Activated CD8-positive, alpha-beta T cell treated with anti-CD3 and anti-CD28 coated beads for 36 hours (primary cell): ENCODE measurements around the gene PMS1. TPM values are rescaled to one million over a fixed set of nuclear protein-coding genes. Genes with fewer than 3 reads are reported as not detected.

Source experiments
- ATAC-seq: fragments of 200-7000 bp; cut with Tn5 transposase; one replicate; pipeline ENCODE4 v1.10.0; 2021; ENCODE audit warnings: mild to moderate bottlenecking, moderate library complexity
- CTCF ChIA-PET: fragments of 350-600 bp; sonication (Branson Sonifier 250); formaldehyde crosslinking; loops from one replicate; lab custom pipeline; 2021; ENCODE audit warnings: antibody characterized with exemption; lab: Charles Lee
- POLR2A ChIA-PET: fragments of 350-600 bp; sonication (Branson Sonifier 250); formaldehyde crosslinking; loops from one replicate; lab custom pipeline; 2021; ENCODE audit warnings: antibody characterized with exemption; lab: Charles Lee
- DNase-seq: peaks from one replicate; pipeline ENCODE4 v3.0.0-alpha.2; 2020
- H3K27ac Mint-ChIP-seq: one replicate; pipeline ENCODE4 v1.8.0; 2021; ENCODE audit warnings: mild to moderate bottlenecking, mixed read lengths
- H3K27me3 Mint-ChIP-seq: one replicate; pipeline ENCODE4 v1.8.0; 2021; ENCODE audit warnings: mixed read lengths
- H3K36me3 Mint-ChIP-seq: one replicate; pipeline ENCODE4 v1.8.0; 2021; ENCODE audit warnings: low read depth, mixed read lengths
- H3K4me1 Mint-ChIP-seq: one replicate; pipeline ENCODE4 v1.8.0; 2021; ENCODE audit warnings: low read depth, mixed read lengths
- H3K4me3 Mint-ChIP-seq: one replicate; pipeline ENCODE4 v1.8.0; 2021; ENCODE audit warnings: mild to moderate bottlenecking, moderate library complexity, mixed read lengths
- H3K9me3 Mint-ChIP-seq: one replicate; pipeline ENCODE4 v1.8.0; 2021; ENCODE audit warnings: mixed read lengths
- intact Hi-C: fragments of 100-400 bp; cut with micrococcal nuclease; formaldehyde crosslinking; loops from one replicate; pipeline ENCODE4 v1.10.0; 2022
- total RNA-seq, 2 experiments: library from RNA; stranded (reverse); gene quantifications; one replicate each; pipeline ENCODE4 v1.2.3, GENCODE V29; 2021
- TF ChIP-seq, protein P1 (sequence below): fragments of 200-600 bp; IDR thresholded peaks from one replicate; pipeline ENCODE4 v1.8.0; 2022; ENCODE audit warnings: antibody characterized with exemption, mild to moderate bottlenecking

The PMS1 gene
- total RNA-seq, 2 experiments from 2014 or later = 44.3 to 58.5 TPM

GRCh38 chr2:189835855-189836558 is 51.8 kb downstream of the PMS1 start:
- no peak for DNase-seq
- POLR2A ChIA-PET = no interaction called here
- Mint-ChIP-seq H3K36me3 (peaks cover 32% of the 10 kb centered on the region), H3K4me1 (peaks cover 16% of the 10 kb centered on the region), H3K4me3 (no peak overlapping the region), H3K9me3 (no peaks in the 10 kb centered on the region), H3K27me3 (no peaks in the 10 kb centered on the region), H3K27ac (no peak overlapping the region)
- no peak for ATAC-seq
- TF ChIP-seq, protein P1, sequence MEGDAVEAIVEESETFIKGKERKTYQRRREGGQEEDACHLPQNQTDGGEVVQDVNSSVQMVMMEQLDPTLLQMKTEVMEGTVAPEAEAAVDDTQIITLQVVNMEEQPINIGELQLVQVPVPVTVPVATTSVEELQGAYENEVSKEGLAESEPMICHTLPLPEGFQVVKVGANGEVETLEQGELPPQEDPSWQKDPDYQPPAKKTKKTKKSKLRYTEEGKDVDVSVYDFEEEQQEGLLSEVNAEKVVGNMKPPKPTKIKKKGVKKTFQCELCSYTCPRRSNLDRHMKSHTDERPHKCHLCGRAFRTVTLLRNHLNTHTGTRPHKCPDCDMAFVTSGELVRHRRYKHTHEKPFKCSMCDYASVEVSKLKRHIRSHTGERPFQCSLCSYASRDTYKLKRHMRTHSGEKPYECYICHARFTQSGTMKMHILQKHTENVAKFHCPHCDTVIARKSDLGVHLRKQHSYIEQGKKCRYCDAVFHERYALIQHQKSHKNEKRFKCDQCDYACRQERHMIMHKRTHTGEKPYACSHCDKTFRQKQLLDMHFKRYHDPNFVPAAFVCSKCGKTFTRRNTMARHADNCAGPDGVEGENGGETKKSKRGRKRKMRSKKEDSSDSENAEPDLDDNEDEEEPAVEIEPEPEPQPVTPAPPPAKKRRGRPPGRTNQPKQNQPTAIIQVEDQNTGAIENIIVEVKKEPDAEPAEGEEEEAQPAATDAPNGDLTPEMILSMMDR = no peak
- CTCF ChIA-PET = interaction anchor here (0.7 to 1.2 kb wide), 2 partner anchors 20 to 21 kb away, joined by 3 to 4 read pairs; no protein-coding TSS in a partner anchor
- intact Hi-C loops = no loop called here

- ATAC-seq = no peak
- Mint-ChIP-seq H3K4me3 (no peak overlapping the region), H3K9me3 (no peaks in the 10 kb centered on the region), H3K4me1 (peaks cover 16% of the 10 kb centered on the region), H3K36me3 (peaks cover 34% of the 10 kb centered on the region), H3K27ac (no peak overlapping the region), H3K27me3 (no peaks in the 10 kb centered on the region)
- intact Hi-C loops = no loop called here
- CTCF ChIA-PET = interaction anchor here (1.2 to 1.7 kb wide), 2 partner anchors 8 to 21 kb away, joined by 4 read pairs; no protein-coding TSS in a partner anchor
- POLR2A ChIA-PET = no interaction called here
- DNase-seq = no peak
- TF ChIP-seq, protein P1 = no peak
These were observed 52.4 kb downstream of the PMS1 start for GRCh38 chr2:189836644-189837043.

DNA sequence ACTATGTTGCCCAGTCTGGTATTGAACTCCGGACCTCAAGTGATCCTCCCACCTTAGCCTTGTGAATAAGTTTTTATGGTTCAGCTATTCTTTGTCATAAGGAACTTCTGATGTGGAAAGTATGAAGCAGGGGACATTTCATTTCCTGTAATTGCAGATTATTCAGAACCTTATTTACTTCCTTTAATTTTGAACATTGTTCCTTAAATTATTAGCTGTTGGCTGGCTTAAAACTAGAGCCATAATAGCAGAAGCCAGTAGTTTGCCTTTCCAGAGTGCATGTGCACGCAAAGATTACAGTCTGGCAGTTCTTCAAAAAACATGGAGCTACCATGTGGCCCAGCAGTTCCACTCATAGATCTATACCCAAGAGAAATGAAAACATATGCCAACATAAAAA is 53.1 kb downstream of the PMS1 start:
- TF ChIP-seq, protein P1 = no peak
- ATAC-seq (no peak), DNase-seq (no peak)
- Mint-ChIP-seq H3K4me3 (no peak overlapping the region), H3K4me1 (peaks cover 16% of the 10 kb centered on the region), H3K36me3 (peaks cover 37% of the 10 kb centered on the region), H3K27me3 (no peaks in the 10 kb centered on the region), H3K27ac (no peak overlapping the region), H3K9me3 (no peaks in the 10 kb centered on the region)
- CTCF ChIA-PET = interaction anchor here (1.2 to 1.7 kb wide), 2 partner anchors 9 to 22 kb away, joined by 4 read pairs; no protein-coding TSS in a partner anchor
- intact Hi-C loops = no loop called here
- POLR2A ChIA-PET = no interaction called here

- H3K36me3 Mint-ChIP-seq = peaks cover 39% of the 10 kb centered on the region
- no peaks in the 10 kb centered on the region for H3K9me3 Mint-ChIP-seq
- TF ChIP-seq, protein P1 = no peak
- intact Hi-C loops = no loop called here
- POLR2A ChIA-PET = no interaction called here
- H3K27ac Mint-ChIP-seq = no peak overlapping the region
- no peak overlapping the region for H3K4me3 Mint-ChIP-seq
- no peak for ATAC-seq
- H3K4me1 Mint-ChIP-seq = peaks cover 16% of the 10 kb centered on the region
- DNase-seq = no peak
- CTCF ChIA-PET = no interaction called here
- no peaks in the 10 kb centered on the region for H3K27me3 Mint-ChIP-seq
These were observed 56.8 kb downstream of the PMS1 start for GRCh38 chr2:189841019-189841418.

DNA sequence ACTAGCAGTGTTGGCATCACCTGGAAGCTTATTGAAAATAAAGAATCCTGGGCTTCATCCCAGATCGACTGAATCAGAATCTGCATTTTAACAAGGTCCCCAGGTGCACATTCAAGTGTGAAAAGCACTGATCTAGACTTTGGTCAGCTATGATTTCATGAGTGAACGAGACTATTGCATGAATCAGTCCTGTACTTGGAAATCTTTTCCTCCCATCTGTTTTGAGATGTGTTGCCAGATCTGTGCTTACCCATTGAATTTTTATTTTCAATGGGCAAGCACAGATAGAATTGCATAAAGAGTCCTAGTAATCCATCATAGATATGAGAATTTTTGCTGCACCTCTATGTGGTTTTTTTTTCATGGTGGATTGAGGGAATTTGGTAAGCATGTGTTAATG is 64.0 kb downstream of the PMS1 start:
- H3K9me3 Mint-ChIP-seq = no peaks in the 10 kb centered on the region
- TF ChIP-seq, protein P1 = no peak
- peaks cover 39% of the 10 kb centered on the region for H3K36me3 Mint-ChIP-seq
- DNase-seq (no peak), ATAC-seq (no peak)
- H3K27me3 Mint-ChIP-seq = no peaks in the 10 kb centered on the region
- POLR2A ChIA-PET = no interaction called here
- intact Hi-C loops = no loop called here
- H3K27ac Mint-ChIP-seq = no peak overlapping the region
- H3K4me3 Mint-ChIP-seq = no peak overlapping the region
- H3K4me1 Mint-ChIP-seq = no peaks in the 10 kb centered on the region
- CTCF ChIA-PET = no interaction called here
